NCI-H226 (cell line): ENCODE measurements around the gene FBXL20.
"Not testable (repeated sequence)": the region's sequence is repeated elsewhere in the genome, so short reads cannot be mapped to it uniquely, and the experiment has no call there.

Experiments used
- DNase-seq: peaks from one replicate; pipeline ENCODE4 v3.0.0-alpha.2; 2015

FBXL20 gene

GRCh38 chr17:39401412-39402243, at the start of gene FBXL20:
TSS of gene FBXL20 (minus strand) at chr17:39401626. CDS start at chr17:39401402, 224 bp downstream.
- peak; percentile 81 for DNase-seq

GRCh38 chr17:39450847-39451581, 49.6 kb upstream of the FBXL20 start, which contains the start of gene MED1:
TSS of gene MED1 (minus strand) at chr17:39451263. CDS start at chr17:39451062, 201 bp downstream.
- peak; percentile 96 for DNase-seq

GRCh38 chr17:39450051-39450450, 48.6 kb upstream of the FBXL20 start:
- no peak for DNase-seq

- no peak for DNase-seq
Measured at GRCh38 chr17:39447561-39447960, 46.1 kb upstream of the FBXL20 start.

GRCh38 chr17:39443326-39443725, 41.9 kb upstream of the FBXL20 start:
- DNase-seq: no peak

GRCh38 chr17:39439868-39440267, 38.4 kb upstream of the FBXL20 start:
- not testable (repeated sequence) for DNase-seq

GRCh38 chr17:39429600-39429999, 28.2 kb upstream of the FBXL20 start:
- DNase-seq: no peak

- no peak for DNase-seq
Measured at GRCh38 chr17:39416141-39416540, 14.7 kb upstream of the FBXL20 start.

GRCh38 chr17:39410279-39410678, 8.9 kb upstream of the FBXL20 start:
- DNase-seq: no peak

GRCh38 chr17:39408360-39408759, 6.9 kb upstream of the FBXL20 start:
- no peak for DNase-seq

GRCh38 chr17:39406951-39407350, 5.5 kb upstream of the FBXL20 start:
- no peak for DNase-seq

- no peak for DNase-seq
Measured at GRCh38 chr17:39405436-39405835, 4.0 kb upstream of the FBXL20 start.

GRCh38 chr17:39404542-39405378, 3.3 kb upstream of the FBXL20 start:
- peak; percentile 72 for DNase-seq

GRCh38 chr17:39402890-39403605, 1.6 kb upstream of the FBXL20 start:
- DNase-seq: no peak

- DNase-seq: peak; percentile 94
Measured at GRCh38 chr17:39402244-39402889, 941 bp upstream of the FBXL20 start.

GRCh38 chr17:39400547-39401411, 647 bp downstream of the FBXL20 start:
- DNase-seq: no peak

- no peak for DNase-seq
Measured at GRCh38 chr17:39399791-39400190, 1.6 kb downstream of the FBXL20 start.

- DNase-seq: no peak
Measured at GRCh38 chr17:39393736-39394135, 7.7 kb downstream of the FBXL20 start.

GRCh38 chr17:39391448-39391847, 10.0 kb downstream of the FBXL20 start:
- no peak for DNase-seq

GRCh38 chr17:39385040-39385439, 16.4 kb downstream of the FBXL20 start:
- no peak for DNase-seq

- no peak for DNase-seq
Measured at GRCh38 chr17:39380144-39380543, 21.3 kb downstream of the FBXL20 start.
